ENCODE results near the gene GPHA2.

Gene GPHA2

DNA sequence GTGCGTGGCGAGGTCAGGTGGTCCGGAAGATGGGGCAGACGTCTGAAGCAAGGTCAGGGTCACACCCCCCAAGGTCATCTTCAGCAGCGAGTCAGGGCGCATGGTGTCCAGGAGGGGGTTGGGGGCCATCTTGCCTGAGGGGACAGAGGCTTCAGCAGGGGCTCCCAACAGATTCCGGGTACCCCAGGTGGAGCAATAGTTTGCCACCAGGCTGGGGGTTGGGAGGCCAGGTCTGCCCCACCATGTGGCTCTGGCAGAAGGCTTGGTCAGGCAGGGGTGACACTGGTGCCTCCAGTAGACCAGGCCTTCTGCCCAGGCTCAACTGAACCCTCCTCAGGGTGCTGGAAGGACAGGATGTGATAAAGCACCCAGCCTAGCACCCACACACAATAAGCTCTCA, 24.6 kb downstream of the GPHA2 start:
- DNase-seq (ENCODE audit: low read depth in 2 of 2, low spot score in 1 of 2) = no peak

DNA sequence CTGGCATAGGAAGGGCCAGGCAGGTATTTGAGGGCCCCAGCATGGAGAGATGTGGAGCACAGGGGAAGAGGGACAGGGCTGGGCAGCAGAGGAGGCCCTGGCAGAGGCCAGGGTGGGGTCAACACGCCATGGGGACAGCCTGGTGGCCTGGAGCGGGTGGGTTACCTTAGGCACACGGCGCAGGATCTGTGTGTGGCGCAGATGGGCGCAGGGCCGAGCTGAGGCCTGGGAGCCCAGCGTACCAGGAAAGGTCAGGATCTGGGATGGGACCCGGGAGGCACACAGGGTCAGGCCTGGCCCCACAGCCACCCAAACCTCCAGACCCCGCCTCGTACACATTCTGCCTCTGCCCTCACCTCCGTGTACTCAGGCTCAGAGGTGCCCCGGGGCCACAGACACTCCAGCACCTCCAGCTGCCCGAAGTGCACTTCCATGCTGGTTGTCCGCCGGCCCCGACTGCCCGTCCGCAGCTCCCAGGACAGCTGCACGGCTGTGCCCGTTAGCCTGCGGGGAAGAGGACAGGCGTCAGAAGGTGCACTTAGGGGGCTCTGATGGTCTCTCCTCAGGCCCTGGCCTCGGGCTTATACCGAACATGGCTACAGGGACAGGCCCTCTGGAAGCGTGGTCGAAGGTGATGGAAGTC, 25.1 kb downstream of the GPHA2 start:
- no peak for DNase-seq (ENCODE audit: low read depth in 2 of 2, low spot score in 1 of 2)

DNA sequence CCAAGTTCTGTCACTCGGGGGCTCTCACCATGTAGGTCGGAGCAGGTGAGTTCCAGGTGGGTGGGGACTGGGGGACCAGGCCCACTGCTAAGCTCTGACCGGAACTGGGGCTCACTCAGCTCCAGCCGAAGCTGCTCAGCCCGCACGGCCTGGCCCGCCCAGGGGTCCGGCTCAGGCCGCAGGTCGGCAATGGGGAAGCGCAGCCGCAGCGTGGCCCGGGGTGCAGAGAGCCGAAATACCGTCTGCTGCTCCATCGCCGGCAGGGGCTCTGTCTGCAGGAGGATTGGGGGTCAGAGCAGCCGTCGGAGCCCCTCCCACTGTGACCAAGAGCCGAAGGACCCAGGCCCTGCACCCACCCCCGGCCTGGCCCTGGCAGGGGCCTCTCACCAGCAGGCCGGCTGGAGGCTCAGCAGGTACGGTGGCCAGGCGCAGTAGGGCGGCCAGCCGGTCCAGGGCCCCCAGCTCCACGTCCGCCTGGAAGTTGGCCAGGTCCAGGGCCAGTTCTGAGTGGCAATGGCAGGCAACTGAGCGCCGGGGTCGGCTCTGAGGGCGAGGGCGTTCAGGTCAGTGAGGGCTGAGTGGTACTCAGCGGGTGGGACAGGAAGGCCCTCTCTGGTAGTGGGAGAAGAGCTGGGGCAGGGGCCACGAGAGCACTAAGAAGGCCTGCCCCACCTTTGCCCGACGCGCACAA, 25.9 kb downstream of the GPHA2 start:
- no peak for DNase-seq (ENCODE audit: low read depth in 2 of 2, low spot score in 1 of 2)

DNA sequence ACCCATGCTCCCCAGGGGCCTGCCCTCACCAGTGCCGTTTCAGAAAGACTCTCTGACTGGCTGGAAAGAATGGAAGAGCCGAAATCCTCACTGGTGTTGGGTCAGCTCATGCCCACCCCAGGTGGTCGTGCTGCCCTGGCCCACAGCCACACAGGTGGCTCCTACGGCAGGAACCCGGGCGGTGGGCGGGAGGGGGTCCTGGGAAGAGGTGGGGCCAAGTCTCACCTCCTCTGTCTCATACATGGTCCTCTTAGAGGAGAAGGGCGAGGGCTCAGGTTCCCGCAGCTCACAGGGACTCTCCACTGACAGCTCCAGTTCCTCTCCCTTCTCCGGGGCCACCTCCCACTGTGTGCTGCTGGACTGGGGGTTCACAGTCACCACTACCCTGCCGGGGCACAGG, 26.9 kb downstream of the GPHA2 start:
- no peak for DNase-seq (ENCODE audit: low read depth in 2 of 2, low spot score in 1 of 2)

DNA sequence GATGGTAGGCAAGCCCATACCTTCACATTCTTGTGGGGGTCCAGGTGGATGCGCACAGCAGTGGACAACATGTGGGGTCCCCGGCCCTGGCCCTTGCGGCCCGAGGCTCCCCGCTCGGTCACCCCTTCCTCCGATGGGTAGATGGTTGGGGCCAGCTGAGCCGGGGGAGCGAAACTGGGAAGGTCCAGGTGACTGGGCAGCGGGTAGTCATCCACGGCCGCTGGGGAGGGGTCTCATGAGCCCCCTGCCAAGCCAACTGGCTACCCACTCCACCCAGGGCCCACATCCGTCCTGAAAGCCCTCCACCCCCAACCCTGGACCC, 29.4 kb downstream of the GPHA2 start:
- no peak for DNase-seq (ENCODE audit: low read depth in 2 of 2, low spot score in 1 of 2)

DNA sequence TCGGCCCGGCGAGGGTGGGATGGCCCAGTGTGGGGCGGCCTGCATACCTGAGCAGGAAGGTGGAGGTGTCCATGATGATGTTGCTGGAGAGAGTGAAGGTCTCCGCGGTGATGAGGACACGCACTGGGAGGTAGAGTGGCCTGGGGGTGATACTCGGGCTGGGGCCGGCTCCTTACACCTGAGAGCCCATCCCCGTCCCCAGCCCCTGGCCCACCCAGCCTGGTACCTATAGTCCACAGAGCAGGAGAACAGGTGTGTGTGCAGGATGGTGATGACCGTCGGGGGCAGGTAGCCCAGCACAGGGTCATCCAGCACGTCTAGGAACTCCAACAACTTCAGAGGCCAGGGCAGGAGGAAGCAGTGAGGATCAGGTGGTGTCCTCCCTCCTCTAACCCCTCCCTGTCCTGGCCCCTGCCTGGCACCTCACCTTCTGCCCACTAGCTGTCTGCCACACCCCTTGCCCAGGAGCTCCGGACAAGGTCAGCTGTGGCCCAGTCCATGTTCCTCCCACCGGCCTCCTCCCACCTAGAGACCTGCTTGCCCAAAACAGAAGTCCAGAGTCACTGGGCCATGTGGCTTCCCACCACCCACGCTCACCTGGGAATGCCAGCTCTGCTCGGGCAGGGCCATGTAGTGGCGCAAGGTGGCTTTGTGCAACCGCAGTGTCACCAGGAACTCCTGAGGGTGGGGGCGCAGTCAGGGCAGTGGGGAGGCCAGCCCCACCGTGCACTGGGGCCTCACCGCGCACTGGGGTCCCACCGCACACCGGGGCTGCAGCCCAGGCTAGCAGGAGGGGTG, 30.0 kb downstream of the GPHA2 start:
- no peak for DNase-seq (ENCODE audit: low read depth in 2 of 2, low spot score in 1 of 2)

DNA sequence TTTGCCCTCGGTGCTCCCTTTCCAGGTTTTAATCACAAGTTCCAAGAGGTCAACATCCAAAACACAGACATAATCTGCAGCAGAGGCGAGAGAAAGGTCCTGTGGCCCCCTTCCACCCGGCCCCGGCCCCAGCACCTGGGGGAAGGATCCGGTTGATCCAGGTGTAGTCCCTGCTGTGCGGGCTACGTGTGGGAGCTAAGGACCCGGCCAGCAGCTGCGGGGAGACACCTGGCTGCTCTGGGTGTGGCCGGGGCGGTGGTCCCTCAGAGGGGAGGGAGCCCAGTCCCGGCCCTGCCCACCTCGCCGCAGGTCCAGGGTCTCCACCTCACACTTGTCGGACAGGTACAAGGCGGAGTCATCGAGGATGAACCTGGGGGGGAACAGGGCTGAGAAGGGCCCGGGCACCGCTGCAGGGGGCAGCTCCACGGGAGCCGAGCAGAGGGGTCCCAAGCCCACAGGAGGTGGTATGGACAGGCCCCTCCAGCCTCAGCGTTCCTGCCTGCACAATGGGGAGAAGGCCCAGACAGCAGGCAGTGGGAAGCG, 32.3 kb downstream of the GPHA2 start:
- DNase-seq (ENCODE audit: low read depth in 2 of 2, low spot score in 1 of 2) = no peak

DNA sequence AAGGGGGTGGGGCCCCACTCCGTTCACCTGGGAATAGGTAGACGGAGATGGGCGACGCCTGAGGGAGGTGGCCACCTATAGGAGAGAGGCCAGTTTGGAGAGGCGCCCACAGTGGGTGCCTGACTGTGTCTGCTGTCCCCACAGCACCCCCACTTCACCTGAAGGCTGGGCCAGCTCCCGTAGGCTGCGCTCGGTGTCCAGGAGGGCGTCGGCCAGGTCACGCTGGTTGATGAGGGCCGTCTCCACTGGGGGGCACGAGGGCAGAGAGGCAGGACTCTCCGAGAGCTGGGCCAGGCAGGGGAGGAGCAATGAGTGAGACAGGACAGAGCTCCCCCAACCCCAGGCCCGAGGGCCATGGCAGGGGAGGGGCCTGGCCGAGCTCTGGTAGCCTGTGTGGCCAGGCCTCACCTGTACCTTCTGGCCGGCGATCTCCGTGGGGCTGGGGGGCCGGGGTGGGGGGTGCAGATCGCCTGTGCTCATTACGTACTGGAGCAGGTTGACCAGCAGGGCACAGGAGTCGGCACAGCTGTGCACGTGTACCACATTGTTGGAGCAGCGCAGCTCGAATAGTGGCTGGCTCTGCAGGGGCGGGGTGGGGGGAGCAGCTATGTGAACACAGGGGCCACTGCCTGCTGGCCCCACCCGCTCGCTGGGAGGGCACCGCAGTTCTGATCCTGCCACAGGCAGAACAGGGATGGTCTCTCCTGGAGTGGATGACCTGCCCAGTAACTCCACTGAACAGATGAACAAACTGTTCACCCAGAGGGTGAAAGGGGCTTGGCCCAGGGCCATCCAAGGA, 33.4 kb downstream of the GPHA2 start:
- no peak for DNase-seq (ENCODE audit: low read depth in 2 of 2, low spot score in 1 of 2)

DNA sequence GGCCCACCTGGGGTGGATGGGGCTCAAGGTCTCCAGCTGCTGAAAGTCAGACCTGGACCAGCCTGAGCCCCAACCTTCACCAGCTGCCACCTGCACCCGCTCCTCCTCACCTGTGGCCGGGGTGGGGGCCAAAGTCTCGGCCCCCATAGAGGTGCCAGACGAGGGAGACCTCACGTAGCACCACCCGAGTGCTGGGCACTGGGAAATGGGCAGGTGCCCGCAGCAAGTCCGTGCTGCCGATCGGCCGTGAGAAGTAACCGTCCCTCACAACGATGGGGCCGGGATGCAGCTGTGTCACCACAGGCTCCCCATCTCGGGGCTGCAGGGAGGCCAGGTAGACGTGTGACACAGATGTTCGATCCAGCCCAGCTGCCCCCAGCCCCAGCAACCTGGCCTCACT, 34.9 kb downstream of the GPHA2 start:
- DNase-seq (ENCODE audit: low read depth in 2 of 2, low spot score in 1 of 2) = no peak

DNA sequence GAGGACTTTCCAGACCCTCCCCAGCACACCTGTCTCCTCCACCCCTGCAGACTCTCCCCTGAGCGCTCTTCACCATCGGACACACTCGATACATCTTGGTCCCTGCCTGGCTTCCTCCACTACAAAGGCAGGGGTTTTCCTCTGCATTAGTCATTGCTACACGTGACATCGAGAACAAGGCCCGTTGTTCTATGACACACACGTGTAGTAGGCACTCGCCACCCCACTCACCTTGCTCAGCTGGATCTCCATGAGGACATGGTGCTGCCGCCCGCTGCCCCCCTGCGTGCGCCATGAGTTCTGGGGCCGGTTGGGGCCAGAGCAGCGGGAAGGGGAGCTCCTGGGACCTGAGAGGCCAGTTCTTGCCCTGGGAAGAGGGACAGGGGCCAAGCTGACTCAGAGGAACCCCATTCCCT, 35.4 kb downstream of the GPHA2 start:
- no peak for DNase-seq (ENCODE audit: low read depth in 2 of 2, low spot score in 1 of 2)

DNA sequence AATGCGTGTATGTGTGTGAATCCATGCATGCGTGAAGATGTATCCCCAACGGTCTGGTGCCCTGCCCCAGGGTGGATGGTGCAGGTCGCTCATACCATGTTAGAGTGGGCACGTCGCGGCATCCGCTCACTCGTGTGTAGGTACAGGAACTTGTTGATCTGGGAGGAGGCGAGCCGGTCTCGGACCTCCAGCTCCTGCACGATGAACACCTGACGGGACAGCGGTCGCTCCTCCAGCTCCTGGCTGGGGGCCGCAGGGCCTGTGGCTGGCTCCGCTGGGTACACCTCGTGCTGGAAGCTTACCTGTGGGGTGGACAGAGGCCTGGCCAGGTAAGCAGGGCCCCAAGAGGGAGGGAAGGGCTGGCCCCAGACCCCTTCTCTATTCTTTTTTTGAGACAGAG, 37.2 kb downstream of the GPHA2 start:
- no peak for DNase-seq (ENCODE audit: low read depth in 2 of 2, low spot score in 1 of 2)

DNA sequence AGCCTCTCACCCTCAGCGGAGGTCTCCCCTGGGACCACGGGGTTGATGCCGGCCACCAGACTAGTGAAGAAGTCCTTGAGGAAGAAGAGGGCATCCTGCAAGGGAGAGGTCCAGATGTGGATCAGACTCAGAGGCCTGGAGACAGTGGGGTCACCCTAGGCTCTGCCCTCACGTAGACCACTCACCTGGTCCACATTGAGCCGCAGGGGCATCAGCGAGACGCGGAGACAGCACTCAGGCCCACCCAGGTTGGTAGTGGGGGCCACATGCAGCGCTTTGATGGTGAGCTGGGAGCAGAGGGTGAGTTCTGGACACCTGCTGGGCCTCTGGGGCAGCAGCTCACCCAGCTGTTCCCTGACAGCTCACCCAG, 37.6 kb downstream of the GPHA2 start:
- DNase-seq (ENCODE audit: low read depth in 2 of 2, low spot score in 1 of 2) = no peak

DNA sequence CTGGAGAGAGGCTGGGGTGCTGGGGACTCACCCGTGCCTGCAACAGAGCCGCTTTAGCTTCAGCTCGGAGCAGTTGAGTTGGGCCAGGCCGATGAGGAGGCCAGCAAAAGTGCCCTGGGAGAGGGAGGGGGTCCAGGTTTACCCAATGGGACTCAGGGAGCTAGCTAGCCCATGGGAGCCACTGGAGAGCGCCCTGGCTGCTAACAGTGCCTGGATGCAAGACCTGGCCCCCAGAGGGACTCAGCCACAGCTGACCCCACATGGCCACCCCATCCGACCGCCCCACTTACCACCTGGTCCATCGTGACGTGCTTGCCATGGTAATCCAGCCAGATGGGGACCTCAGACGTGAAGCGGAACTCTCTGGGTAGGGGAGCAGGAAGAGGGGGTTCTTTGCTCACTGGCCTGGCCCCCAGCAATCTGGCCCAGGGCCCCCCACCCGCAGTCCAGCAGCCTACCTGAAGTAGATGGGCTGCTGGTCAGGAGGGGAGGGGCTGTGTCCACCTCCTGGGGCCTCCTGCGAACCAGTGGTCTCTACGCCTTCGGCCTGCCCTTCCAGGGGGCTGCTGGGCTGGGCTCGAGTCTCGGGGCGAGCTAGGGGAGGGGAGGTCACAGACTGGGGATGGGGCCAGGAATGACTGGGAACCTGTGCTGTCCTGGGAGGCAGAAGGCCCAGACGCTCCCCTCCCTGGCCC, 38.2 kb downstream of the GPHA2 start:
- DNase-seq (ENCODE audit: low read depth in 2 of 2, low spot score in 1 of 2) = no peak

DNA sequence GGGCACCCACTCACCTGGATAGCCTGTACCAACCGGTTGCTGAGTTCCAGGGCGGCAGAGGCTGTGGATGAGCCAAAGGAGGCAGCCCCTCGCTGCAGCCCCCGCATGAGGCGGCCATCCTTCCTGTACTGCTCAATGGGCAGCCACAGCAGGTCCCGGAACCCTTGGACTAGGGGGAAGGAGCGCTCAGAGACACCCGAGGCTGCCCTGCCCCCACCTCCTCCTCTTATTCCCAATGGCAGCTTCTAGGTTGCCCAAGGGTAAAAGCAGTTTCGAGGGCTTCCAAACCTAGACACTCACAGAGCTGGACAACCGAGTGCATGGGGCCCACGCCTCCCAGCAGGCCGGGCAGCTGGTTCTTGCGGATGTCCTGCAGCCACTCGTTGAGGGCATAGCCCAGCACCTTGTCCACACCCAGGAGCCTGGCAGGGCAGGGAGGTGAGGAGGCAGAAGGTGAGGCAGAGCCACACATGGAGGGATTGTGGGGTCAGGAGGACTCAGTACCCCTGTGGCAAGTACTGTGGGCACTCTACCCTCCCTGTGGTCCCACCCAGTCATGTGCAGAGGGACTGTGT, 39.2 kb downstream of the GPHA2 start:
- DNase-seq (ENCODE audit: low read depth in 2 of 2, low spot score in 1 of 2) = no peak

DNA sequence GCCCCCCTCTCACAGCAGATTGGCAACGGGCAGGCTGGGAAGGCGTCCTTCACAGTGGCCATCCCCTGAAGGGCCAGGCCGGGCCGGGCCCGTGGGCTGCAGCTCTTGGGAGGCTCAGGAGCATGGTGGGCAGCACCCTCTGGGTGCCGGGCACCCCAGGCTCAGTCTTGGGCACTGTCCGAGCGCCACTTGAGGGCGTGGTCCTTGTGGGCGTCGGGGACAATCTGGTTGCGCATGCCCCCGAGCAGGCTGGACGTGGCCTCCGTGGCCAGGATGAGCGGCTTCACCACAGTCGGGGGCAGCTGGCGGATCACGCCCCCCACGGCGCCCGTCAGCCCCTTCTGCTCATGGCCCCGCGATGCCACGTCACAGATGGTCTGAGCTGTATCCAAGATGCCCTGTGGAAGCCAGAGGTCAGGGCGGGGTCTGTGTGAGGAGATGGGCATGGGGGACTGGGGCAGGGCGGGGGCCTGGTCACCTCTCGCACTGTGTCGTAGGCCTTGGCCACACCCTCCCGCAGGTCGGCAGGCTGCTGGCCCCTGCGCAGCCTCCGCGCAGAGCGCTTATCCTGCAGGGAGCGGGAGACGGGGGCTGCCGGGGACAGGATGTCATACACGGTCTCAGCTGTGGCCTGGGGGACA, 40.8 kb downstream of the GPHA2 start:
- DNase-seq (ENCODE audit: low read depth in 2 of 2, low spot score in 1 of 2) = no peak

DNA sequence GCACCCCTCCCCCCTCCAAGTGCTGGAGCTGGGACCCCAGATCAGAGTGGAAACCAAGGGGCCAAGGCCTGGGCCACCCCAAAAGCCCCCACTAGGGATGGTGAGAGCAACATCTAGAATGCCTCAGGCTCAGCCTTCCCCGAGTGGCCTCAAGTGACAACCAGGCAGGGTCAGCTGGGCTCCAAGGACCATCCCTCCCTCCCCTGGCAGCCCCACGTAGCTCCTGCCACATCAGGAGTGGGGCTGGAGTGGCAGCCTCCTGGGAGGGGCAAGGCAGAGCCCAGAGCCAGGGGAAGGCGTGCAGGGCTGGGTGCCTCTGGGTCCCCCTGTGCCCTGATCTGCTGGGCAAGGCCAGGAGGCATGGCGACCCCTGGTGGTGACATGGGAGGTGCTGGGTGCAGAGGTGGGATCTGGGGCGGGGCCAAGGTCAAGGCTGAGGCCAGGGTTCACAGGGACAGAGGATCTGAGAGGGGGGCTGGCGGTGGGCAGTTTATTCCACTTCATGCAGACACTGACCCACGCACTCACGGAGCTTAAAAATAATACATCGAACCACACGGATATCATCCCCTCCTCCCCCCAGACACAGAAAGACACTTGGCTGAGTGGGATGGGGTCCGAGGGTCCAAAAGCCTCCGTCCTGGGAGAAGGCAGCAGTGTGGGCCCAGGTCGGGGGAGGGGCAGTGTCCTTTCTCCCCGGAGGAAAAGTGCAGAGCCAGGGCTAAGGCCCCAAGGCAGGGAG, 41.5 kb downstream of the GPHA2 start:
- peak; percentile 76 to 91 for DNase-seq (ENCODE audit: low read depth in 2 of 2, low spot score in 1 of 2)

DNA sequence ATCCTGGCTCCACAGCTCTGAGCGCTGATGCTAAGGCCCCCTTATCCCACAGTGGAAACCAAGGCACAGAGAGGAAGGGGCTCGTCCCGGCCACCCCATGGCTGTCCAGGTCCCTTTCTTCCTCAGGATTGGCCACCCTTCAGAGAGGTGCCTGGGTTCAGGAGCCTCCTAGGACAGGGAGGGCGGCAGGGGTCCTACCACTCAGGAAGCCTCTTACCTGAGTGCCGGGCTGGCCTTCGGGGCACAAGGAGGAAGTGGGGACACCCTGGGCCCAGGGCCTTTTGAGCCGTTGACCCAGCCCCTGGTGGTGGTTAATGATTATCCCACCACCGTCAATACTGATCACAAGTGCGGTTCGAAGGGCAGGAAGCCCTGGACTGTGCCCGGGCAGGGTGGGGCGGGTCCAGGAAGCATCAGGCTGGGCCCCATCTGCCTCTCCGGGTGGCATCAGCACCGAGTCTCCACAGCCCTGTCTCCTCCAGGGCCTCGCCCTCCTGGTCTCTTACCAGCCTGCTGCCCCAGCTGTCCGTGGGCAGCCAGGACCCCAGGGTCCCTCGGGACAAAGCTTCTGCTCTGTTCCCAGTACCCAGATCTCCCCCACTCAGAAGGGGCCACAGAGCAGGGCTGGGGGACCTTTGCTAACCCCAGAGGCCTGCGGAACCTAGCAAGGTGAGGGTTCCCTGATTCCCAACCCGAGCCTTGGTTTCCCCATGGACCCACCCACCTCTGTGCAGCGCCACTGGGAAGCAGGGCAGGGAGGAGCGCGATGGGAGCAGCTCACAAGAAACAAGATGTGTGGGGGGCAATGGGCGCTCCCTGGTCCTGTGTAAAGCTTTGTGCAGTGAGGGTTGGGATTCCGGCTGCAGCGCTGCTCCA, 42.3 kb downstream of the GPHA2 start:
- DNase-seq (ENCODE audit: low read depth in 2 of 2, low spot score in 1 of 2) = no peak

DNA sequence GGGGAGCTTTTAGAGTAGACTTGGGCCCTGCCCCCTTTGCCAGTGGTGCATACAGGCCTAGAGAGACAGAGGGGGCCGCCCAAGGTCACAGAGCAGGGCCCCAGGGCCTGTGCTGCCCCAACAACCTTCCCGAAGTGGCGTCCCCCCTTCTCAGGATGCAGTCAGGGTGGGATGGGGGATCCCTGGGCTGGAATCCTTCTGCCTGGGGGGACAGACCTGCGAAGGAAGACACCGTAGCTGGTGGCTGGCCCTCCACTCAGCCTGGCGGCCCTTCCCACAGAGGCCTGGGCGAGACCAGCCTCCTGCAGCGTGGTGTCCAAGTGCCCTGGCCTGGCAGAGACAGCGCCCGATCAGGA, 42.9 kb downstream of the GPHA2 start:
- DNase-seq (ENCODE audit: low read depth in 2 of 2, low spot score in 1 of 2) = no peak
